Activated T-helper 2 cell treated with anti-CD3 and anti-CD28 coated beads, Interferon-gamma antibody, Interleukin-2, Interleukin-4, amounts not matched to agents 10 μg/mL and 5 μg/mL and 100 μg/mL, durations not matched to agents 14 hours and 24 hours and 36 hours (primary cell): Measurements from ENCODE around the gene PCP2. TPM values are rescaled to one million over a fixed set of nuclear protein-coding genes. Genes with fewer than 3 reads are reported as not detected.

Experiments used
- DNase-seq: peaks from one replicate; pipeline ENCODE4 v3.0.0; 2021; ENCODE audit warnings: low spot score
- H3K27ac Mint-ChIP-seq: one replicate; pipeline ENCODE4 v1.8.0; 2021; ENCODE audit warnings: mixed read lengths
- H3K27me3 Mint-ChIP-seq: one replicate; pipeline ENCODE4 v1.8.0; 2021; ENCODE audit warnings: low read depth, mixed read lengths
- H3K36me3 Mint-ChIP-seq: one replicate; pipeline ENCODE4 v1.8.0; 2021; ENCODE audit warnings: low read depth, mixed read lengths
- H3K4me1 Mint-ChIP-seq: one replicate; pipeline ENCODE4 v1.8.0; 2021; ENCODE audit warnings: low read depth, mixed read lengths
- H3K4me3 Mint-ChIP-seq: one replicate; pipeline ENCODE4 v1.8.0; 2021; ENCODE audit warnings: low read depth, mild to moderate bottlenecking, moderate library complexity, mixed read lengths
- H3K9me3 Mint-ChIP-seq: one replicate; pipeline ENCODE4 v1.8.0; 2021; ENCODE audit warnings: mixed read lengths
- intact Hi-C: fragments of 100-400 bp; cut with micrococcal nuclease; formaldehyde crosslinking; loops from one replicate; pipeline ENCODE4 v1.15.1; 2023
- total RNA-seq: library from RNA; stranded (reverse); gene quantifications from 2 replicates; pipeline ENCODE4 v1.2.3, GENCODE V29; 2022

Gene PCP2
- total RNA-seq, 1 donor from 2014 or later, result 1.2 TPM

GRCh38 chr19:7617172-7617571, 16.3 kb downstream of the PCP2 start:
- Mint-ChIP-seq H3K36me3 (peaks cover 19% of the 10 kb centered on the region), H3K27ac (no peak overlapping the region), H3K4me3 (no peak overlapping the region), H3K9me3 (no peaks in the 10 kb centered on the region), H3K27me3 (no peaks in the 10 kb centered on the region), H3K4me1 (no peaks in the 10 kb centered on the region)
- DNase-seq, result no peak
- intact Hi-C loops, result no loop called here

DNA sequence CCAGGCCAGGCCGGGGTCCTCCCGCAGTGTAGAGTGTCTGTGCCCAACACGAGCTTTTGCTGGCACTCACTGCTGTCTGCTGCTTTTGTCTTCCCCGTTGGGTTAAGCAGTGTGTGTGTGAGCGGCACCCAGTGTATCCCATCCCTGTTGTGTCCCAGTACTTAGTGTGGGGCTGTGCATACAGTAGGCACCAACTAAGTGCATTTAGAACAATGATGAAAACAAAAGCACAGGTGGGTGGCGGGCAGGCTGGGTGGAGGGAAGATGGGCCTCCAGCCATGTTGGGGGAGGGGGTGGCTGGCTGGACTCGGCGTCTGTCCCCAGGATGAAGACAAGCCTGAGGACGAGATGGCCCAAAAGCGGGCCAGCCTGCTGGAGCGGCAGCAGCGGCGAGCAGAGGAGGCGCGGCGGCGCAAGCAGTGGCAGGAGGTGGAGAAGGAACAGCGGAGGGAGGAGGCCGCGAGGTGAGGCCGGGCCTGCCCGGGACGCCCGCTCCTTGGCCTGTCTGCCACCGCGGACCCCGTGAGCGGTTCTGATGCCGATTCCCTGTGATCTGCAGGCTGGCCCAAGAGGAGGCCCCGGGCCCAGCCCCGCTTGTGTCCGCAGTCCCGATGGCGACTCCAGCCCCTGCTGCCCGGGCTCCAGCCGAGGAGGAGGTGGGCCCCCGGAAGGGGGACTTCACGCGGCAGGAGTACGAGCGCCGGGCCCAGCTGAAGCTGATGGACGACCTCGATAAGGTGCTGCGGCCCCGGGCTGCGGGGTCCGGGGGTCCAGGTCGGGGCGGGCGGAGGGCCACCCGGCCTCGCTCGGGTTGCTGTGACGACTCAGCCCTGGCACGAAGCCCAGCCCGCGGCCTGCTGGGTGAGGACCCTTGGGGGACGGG, 18.4 kb downstream of the PCP2 start:
- Mint-ChIP-seq H3K4me1 (no peaks in the 10 kb centered on the region), H3K9me3 (no peaks in the 10 kb centered on the region), H3K27me3 (no peaks in the 10 kb centered on the region), H3K4me3 (no peak overlapping the region), H3K27ac (no peak overlapping the region), H3K36me3 (peaks cover 7% of the 10 kb centered on the region)
- intact Hi-C loops, result no loop called here
- DNase-seq, result no peak

GRCh38 chr19:7612282-7613274, 20.9 kb downstream of the PCP2 start:
- intact Hi-C loops, result no loop called here
- Mint-ChIP-seq H3K4me3 (no peak overlapping the region), H3K9me3 (no peaks in the 10 kb centered on the region), H3K27me3 (no peaks in the 10 kb centered on the region), H3K4me1 (no peaks in the 10 kb centered on the region), H3K36me3 (no peaks in the 10 kb centered on the region), H3K27ac (no peak overlapping the region)
- no peak for DNase-seq

- Mint-ChIP-seq H3K27me3 (no peaks in the 10 kb centered on the region), H3K9me3 (no peaks in the 10 kb centered on the region), H3K4me3 (no peak overlapping the region), H3K27ac (no peak overlapping the region), H3K36me3 (no peaks in the 10 kb centered on the region), H3K4me1 (no peaks in the 10 kb centered on the region)
- no peak for DNase-seq
- intact Hi-C loops, result no loop called here
These were observed 21.8 kb downstream of the PCP2 start for GRCh38 chr19:7611541-7612279.

GRCh38 chr19:7610491-7611240, 22.9 kb downstream of the PCP2 start:
- DNase-seq, result no peak
- H3K4me1 Mint-ChIP-seq, result no peaks in the 10 kb centered on the region
- no peaks in the 10 kb centered on the region for H3K36me3 Mint-ChIP-seq
- no peaks in the 10 kb centered on the region for H3K27me3 Mint-ChIP-seq
- no peaks in the 10 kb centered on the region for H3K9me3 Mint-ChIP-seq
- H3K4me3 Mint-ChIP-seq, result no peak overlapping the region
- H3K27ac Mint-ChIP-seq, result no peak overlapping the region
- intact Hi-C loops, result no loop called here

DNA sequence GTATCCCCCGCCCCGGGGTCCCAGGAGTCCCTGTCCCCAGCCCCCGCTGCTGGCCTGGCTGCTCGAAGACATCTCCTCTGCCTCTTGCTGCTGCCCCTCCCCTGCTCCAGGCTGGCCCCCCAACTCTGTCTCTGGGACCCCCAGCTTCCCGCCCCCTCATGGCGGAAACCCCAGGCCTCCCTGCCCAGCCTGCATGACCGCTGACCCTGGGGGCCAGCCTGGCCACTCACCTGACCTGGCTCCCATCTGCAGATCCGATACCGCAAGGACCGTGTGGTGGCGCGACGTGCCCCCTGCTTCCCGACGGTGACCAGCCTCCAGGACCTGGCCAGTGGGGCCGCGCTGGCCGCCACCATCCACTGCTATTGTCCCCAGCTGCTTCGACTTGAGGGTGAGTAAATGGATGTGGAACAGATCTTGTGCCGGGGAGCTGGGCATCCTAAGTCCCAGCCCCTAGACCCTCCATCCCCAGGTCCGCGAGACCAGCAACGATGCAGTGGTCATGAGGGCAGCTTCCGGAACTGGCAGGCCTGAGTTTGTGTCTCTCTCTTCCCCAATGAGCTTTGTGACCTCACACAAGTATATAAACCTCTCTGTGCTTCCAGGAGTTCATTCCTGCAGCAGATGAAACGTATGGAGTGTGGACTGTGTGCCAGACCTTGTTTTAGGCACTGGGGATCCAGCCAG, 25.5 kb downstream of the PCP2 start:
- no peaks in the 10 kb centered on the region for H3K36me3 Mint-ChIP-seq
- no peak for DNase-seq
- H3K4me1 Mint-ChIP-seq, result no peaks in the 10 kb centered on the region
- intact Hi-C loops, result no loop called here
- H3K4me3 Mint-ChIP-seq, result no peak overlapping the region
- H3K27me3 Mint-ChIP-seq, result no peaks in the 10 kb centered on the region
- no peak overlapping the region for H3K27ac Mint-ChIP-seq
- H3K9me3 Mint-ChIP-seq, result no peaks in the 10 kb centered on the region

- intact Hi-C loops, result no loop called here
- Mint-ChIP-seq H3K4me1 (no peaks in the 10 kb centered on the region), H3K4me3 (no peak overlapping the region), H3K27me3 (no peaks in the 10 kb centered on the region), H3K9me3 (no peaks in the 10 kb centered on the region), H3K36me3 (no peaks in the 10 kb centered on the region), H3K27ac (no peak overlapping the region)
- DNase-seq, result no peak
These were observed 26.2 kb downstream of the PCP2 start for GRCh38 chr19:7607212-7607873.

DNA sequence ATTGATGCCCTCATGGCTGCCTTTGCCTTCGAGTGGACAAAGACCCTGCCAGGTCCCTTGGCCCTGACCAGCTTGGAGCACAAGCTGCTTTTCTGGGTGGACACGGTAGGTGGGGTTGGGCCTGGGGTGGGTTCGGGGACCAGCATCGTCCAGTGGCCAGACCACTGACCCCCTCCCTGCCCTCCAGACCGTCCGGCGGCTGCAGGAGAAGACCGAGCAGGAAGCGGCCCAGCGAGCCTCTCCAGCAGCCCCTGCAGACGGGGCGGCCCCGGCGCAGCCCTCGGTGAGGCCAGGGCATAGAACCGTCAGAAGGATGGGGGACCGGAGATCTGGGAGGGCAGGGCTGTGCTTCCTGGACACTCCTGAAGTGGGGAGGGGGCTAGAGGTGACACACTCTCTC, 27.2 kb downstream of the PCP2 start:
- Mint-ChIP-seq H3K9me3 (no peaks in the 10 kb centered on the region), H3K27ac (no peak overlapping the region), H3K27me3 (no peaks in the 10 kb centered on the region), H3K4me3 (no peak overlapping the region), H3K36me3 (no peaks in the 10 kb centered on the region), H3K4me1 (no peaks in the 10 kb centered on the region)
- no peak for DNase-seq
- intact Hi-C loops, result no loop called here

- DNase-seq, result no peak
- Mint-ChIP-seq H3K4me3 (no peak overlapping the region), H3K36me3 (no peaks in the 10 kb centered on the region), H3K9me3 (no peaks in the 10 kb centered on the region), H3K27me3 (no peaks in the 10 kb centered on the region), H3K27ac (no peak overlapping the region), H3K4me1 (no peaks in the 10 kb centered on the region)
- intact Hi-C loops, result no loop called here
These were observed 27.9 kb downstream of the PCP2 start for GRCh38 chr19:7605490-7606222.

DNA sequence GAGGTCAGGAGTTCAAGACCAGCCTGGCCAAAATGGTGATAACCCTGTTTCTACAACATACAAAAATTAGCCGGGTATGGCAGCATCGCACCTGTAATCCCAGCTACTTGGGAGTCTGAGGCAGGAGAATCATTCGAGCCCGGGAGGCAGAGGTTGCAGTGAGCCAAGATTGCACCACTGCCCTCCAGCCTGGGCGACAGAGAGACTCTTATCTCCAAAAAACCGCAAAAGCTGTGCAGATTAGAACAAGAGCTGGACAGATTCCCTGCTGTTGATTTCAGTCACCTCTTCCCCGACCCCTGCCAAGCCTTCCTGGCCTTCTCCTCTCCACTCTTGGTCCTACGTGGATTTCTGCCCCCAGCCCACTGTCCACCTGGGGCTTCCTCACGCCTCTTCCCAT, 29.6 kb downstream of the PCP2 start:
- Mint-ChIP-seq H3K9me3 (no peaks in the 10 kb centered on the region), H3K4me1 (no peaks in the 10 kb centered on the region), H3K27me3 (no peaks in the 10 kb centered on the region), H3K4me3 (no peak overlapping the region), H3K36me3 (no peaks in the 10 kb centered on the region), H3K27ac (no peak overlapping the region)
- DNase-seq, result no peak
- intact Hi-C loops, result no loop called here

- no peaks in the 10 kb centered on the region for H3K4me1 Mint-ChIP-seq
- no peak overlapping the region for H3K4me3 Mint-ChIP-seq
- intact Hi-C loops, result no loop called here
These were observed 30.5 kb downstream of the PCP2 start for GRCh38 chr19:7602935-7603497.

More at GRCh38 chr19:7602935-7603497, 30.5 kb downstream of the PCP2 start:
- Mint-ChIP-seq H3K27me3 (peaks cover 3% of the 10 kb centered on the region), H3K36me3 (no peaks in the 10 kb centered on the region), H3K9me3 (no peaks in the 10 kb centered on the region), H3K27ac (no peak overlapping the region)
- no peak for DNase-seq
